ENCODE measurements around the gene PHACTR2.
"Not testable (repeated sequence)": the region's sequence is repeated elsewhere in the genome, so short reads cannot be mapped to it uniquely, and the experiment has no call there.

Gene PHACTR2

DNA sequence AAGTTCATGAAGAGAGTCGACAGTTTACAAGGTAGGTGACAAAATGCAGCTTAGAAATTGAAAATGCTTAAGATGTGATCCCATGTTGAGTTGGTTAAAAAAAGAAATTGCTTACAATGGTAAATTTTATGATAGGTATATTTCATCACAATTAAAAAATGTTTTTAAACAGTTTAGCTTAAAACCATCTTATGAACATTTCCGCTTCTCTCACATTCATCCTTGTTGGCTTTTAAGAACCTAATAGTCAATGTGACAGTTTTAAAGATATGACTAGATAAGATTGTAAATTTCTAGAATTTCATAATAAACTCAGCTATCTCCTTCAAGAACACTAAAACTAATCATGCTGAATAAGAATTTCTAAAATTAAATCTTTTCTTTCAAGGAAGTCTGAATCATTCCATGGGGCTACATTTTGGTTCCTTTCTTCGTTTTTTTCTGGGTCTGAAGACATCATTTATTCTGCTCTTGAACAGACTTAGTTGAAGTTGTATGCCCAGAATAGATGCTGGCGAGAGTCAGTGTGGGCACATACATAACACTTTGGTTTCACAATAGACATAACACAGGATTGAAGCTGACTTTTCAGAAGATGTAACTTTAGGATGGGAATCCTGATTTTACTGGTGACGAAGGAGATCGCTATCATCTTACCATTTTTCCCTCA is 129.5 kb downstream of the PHACTR2 start:
- no peak for DNase-seq (ENCODE audit: low spot score)

DNA sequence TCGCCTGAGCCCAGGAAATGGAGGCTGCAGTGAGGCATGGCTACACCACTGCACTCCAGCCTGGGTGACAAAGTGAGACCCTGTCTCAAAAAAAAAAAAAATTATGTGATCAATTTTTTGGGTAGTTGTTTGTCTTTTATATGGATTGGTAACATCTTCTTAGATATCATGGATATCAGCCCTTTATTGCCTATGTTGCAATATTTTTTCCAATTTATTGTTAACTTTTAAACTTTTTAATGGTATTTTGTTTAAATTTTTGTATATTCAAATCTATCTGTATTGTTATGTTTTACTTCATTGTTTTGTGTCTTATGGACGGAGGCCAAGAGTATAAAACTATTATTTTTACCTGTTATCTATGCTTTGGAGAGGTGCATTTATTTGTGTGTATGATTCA is 133.0 kb downstream of the PHACTR2 start:
- DNase-seq (ENCODE audit: low spot score), result no peak

DNA sequence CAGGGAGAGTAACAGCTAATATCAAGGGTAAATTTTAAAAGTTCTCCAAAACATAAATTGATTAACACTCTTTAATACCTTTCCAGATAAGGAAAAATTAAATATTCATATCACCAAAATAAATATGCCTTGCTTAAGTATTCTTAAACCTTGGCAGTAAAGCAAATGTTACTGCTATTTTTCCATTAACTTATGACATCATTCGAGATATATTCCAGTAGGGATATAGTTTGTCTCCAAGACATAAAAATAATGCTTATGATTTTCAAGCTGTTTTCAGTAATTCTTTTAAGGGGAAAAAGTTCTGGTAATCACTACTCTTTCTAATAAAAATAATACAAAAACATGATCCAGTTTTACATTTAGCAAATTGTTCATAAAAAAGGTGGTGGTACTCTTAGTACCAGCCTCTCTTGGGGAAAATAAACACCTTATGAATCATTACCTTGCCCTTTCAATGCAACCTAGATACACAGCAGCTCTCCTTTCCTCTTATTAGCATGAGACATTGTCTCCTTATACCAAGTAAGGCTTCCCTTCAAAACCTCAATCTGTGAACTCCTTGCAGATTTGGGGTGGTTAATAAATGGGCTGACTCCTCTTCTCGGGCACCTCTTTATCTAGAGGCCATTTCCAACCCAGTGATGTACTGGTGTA is 133.9 kb downstream of the PHACTR2 start:
- DNase-seq (ENCODE audit: low spot score), result no peak

DNA sequence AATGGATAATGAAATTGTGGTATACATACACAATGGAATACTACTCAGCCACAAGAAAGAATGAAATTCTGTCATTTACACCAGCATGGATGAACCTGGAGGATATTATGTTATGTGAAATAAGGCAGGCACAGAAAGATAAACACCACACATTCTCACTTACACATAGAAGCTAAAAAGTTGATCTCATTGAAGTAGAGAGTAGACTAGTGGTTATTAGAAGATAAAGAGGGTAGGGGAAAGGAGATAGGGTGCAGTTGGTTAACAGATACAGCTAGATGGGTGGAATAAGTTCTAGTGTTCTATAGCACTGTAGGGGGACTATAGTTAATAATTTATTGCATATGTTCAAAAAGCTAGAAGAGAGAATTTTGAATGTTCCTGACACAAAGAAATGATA is 139.9 kb downstream of the PHACTR2 start:
- DNase-seq (ENCODE audit: low spot score), result no peak

DNA sequence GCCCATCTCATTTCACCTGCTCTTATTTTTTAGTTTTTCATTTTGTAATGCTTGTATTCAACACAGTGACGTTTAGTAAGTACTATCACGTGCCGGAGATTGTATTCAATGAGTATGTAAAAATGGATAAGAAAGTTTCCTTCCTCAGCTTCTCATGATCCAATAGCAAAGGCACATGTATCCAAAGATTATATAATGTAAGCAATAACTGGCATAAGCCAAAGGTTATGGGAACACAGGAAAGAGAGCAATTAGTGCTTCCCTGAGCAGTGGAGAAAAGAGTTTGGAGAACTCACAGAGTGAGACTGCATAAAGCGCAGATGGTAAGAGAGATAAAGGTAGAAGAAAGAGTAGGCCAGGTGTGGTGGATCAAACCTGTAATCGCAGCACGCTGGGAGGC is 143.6 kb downstream of the PHACTR2 start:
- DNase-seq (ENCODE audit: low spot score), result no peak

DNA sequence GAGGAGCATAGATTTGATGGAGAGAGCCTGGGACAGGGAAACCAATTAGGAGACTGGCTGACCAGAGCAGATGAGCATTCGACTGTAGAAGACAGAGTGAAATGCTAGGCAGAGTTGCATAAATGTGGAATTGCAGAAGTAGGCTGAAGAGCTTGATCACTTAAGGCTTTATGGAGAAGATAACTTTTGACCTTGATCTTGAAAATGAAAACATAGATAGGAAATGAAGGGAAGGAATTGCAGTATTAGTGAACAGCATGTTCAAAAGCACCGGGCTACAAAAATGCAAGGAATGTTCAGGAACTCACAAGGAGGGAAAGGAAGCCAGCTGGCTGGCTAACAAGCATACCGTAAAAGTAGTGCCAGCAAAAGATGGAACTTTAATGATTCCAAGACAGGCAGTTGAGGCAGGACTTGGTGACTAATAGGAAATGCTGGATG is 144.8 kb downstream of the PHACTR2 start:
- DNase-seq (ENCODE audit: low spot score), result no peak

DNA sequence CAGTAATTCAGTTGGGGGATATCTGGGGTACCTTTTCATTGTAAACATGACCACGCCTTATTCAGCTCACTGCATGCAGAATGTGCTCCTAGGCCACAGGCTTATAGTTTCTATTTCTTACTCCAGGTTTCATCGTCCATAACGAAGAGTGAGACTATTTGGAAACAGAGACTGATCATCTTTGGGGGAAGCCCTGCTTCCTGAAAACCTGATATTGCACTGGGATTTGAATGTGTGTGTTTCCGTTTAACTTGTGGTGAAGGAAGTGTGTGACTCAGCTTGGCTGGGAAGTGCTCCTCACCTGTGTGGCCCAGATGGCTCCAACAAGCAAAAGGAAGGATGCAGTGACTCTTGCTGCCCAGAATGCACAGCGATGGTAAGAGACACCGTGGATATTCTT is 145.8 kb downstream of the PHACTR2 start:
- no peak for DNase-seq (ENCODE audit: low spot score)

DNA sequence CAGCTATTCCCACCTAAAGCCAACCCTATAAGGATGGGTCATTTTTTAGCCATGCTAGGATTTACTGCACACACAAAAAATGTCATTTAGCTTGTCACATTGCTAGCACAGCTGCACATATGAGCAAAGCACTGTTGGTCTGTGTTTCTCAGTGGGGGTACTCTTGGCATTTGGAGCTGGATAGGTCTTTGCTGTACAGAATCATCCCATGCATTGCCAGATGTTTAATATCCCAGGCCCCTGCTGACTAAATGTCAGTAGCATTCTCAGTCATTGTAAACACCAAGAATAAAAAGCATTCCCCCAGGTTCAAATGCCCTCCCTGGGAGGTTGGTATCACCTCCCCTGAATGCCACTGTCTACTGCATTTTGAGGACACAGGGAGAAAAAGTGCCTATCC is 150.8 kb downstream of the PHACTR2 start:
- no peak for DNase-seq (ENCODE audit: low spot score)

DNA sequence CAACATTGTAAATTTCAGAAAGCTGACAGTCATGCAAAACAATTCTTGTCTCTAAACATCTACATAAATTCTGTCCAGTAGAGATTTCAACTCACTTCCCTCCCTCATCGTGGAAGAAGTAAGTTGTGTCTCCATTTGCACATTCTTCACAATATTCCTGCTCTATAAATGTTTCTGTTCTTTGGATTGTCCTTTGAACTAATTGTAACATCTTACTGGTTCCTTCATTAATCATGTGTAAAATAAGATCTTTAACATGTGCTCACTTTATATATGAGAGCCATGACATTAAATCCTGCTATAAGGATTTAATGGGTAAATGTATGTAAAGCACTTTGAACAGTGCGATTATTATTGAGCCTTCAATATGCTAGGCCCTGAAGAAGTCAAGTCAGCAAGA is 158.4 kb downstream of the PHACTR2 start:
- DNase-seq (ENCODE audit: low spot score), result no peak

DNA sequence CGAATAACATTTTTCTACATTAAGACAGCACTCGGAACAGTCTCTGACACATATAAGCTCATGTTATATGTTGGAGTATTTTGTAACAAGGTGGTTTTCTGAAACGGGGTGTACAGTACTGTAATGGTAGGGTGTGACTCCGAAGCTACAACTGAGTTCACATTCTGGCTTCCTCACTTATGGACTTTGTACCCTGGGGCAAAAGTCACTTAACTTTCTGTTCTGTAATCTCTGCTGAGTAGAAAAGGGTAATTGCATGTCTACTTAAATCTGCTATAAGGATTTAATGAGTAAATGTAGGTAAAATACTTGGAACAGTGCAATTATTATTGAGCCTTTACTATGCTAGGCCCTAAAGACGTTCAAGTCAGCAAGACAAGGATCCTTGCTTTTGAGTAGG is 160.6 kb downstream of the PHACTR2 start:
- no peak for DNase-seq (ENCODE audit: low spot score)

DNA sequence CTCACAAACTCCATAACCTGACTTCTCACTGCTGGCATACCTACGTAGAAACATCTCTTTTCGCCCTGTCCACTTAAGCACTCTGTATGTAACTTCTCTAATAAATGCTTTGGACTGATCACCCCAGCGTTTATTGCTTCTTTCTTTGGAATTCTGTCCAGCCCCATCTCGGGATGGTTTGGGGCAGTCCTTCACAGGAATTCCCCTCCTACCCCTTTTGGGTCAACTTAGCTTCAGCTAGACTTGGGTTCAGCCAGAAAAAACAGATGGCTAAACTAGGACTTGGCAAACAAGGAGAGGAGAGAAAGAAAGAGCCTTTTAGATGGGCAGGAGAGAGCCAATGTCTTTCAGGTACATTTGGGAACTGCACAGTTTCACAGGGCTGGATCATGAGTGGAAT is 161.4 kb downstream of the PHACTR2 start:
- no peak for DNase-seq (ENCODE audit: low spot score)

DNA sequence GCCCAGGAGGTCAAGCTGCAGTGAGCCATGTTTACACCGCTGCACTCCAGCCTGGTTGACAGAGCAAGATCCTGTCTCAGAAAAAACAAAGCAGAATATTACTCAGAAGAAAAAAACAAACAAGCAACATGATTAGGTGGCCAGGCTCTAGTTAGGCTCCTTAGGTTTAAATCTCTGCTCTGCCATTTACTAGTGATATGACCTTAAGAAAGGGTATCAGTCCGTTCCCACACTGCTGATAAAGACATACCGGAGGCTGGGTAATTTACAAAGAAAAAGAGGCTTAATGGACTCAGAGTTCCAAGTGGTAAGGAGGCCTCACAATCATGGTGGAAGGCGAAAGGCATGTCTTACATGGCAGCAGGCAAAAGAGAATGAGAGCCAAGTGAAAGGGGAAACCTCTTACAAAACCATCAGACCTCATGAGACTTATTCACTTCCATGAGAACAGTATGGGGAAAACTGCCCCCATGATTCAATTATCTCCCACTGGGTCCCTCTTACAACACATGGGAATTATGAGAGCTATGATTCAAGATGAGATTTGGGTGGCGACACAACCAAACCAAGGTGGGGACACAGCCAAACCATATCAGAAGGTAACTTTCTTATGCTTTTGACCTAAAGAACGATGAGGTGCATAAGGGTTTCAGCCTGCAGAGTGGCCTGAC is 163.0 kb downstream of the PHACTR2 start:
- DNase-seq (ENCODE audit: low spot score), result no peak

DNA sequence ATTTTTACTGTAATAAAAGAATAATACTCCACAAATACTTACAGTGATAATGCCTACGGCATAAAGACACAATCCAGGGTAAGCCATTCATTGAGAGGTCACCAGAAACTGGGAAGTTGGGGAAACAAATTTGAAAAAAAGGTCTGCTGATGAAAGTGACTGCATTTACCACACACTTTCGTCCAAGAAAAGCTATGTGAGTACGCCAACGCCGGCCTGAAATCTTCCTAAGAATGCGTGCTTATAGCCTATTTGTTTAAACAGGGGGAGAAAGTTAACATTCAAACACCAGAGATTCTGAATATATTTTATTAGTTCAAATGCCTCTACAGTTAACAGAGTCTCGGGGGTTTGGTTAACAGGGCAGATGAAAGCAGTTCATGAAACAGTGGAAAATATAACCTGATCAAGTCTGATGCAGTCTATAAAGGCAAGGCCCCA is 164.7 kb downstream of the PHACTR2 start:
- peak; percentile 9 for DNase-seq (ENCODE audit: low spot score)

DNA sequence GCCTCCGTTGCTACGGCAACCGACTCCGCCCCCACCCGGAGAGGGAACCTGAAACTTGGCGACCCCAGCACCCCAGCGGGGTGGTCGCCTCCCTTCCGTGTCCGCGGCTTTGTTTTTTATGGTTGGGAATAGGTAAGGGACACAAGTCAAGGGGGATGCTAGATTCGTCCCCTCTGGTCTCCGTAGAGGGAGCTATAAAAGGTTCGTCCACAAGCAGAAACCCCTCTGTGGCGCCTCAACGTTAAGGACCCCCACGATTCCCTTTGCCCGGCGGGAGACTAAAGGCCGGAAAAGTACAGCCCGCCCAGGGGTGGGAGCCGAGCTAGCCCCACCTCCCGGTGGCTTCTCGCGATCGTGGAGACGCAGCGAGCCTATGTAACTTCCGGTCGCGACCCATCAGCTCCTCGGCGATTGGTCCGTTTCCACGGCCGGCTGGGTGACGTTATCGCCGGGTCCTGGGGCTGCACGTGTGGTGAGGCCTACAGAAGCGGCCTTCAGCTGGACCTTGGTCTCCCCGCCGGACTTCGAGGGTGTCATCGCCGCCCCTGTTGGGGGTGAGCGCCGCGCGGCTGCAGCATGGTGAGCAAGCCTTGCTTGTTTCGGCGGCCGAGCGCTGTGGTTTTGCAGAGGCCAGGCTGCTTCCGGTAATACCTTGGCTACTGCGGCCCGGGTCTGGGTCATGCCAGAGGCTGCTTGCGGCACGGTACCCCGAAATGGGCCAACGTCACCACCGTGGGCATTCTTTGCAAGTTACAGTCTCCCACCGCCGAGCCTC is 165.3 kb downstream of the PHACTR2 start, which contains the start of gene LTV1:
Gene LTV1, plus strand, starts transcription at position 437 of the 775 bp plus-strand sequence. Its CDS starts 140 bp downstream, at position 577.
- DNase-seq (ENCODE audit: low spot score), result peak; percentile 97

DNA sequence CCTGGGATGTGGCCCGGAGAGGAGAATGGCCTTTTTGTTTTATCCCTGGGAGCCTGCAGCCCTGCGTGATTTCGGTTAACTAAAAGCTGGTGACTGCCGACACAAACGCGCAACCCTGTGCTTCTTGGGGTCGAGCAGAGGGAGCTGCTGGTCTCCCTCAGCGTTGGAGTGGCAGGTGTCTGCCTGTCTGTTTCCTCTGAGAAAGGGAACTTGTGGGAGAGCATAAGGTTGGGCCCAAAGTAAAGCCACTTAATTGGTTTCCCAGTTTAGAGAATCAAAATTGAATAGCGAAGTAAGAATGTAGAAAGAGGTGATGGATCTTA is 165.9 kb downstream of the PHACTR2 start:
- no peak for DNase-seq (ENCODE audit: low spot score)

DNA sequence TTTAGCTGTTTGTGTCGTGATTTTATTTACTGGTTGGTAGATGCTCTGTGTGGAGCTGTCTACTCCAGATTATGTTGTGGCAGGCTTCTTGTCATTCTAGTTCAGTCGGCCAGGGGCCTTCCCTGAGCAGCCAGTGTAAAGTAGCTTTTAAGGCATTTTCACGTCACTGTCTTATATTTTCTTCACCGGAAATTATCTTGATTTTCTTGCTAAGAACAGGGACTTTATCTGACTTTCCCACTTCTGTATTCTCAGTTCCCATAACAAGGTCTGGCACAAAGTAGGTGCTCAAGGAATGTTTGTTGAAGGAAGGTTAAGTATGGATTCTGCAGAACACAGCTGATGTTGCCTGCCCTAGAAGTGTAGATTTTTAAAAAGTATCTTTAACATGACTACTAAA is 166.2 kb downstream of the PHACTR2 start:
- DNase-seq (ENCODE audit: low spot score), result no peak

DNA sequence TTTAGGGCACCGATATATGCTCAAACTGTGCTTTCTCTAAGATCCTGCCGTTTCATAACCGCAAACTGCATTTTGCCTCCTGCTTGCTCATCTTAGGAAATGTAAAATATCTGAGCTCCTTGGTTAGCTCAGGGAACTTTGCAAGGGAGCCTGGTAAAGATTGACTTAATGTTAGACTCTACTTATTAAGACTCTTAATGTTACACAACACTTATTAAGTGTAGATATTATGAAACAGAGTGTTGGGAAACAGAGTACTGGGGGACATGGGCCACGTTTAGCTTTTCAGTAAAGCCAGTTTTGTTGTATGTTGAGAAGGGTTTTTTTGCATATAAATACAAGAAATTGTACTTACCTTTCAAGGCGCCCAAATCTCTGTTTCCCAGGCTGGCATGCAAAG is 167.3 kb downstream of the PHACTR2 start:
- DNase-seq (ENCODE audit: low spot score), result no peak

DNA sequence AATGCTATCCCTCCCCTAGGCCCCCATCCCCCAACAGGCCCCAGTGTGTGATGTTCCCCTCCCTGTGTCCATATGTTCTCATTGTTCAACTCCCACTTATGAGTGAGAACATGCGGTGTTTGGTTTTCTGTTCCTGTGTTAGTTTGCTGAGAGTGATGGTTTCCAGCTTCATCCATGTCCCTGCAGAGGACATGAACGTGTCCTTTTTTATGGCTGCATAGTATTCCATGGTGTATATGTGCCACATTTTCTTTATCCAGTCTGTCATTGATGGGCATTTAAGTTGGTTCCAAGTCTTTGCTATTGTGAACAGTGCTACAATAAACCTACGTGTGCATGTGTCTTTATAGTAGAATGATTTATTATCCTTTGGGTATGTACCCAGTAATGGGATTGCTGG is 173.9 kb downstream of the PHACTR2 start:
- DNase-seq (ENCODE audit: low spot score), result not testable (repeated sequence)

DNA sequence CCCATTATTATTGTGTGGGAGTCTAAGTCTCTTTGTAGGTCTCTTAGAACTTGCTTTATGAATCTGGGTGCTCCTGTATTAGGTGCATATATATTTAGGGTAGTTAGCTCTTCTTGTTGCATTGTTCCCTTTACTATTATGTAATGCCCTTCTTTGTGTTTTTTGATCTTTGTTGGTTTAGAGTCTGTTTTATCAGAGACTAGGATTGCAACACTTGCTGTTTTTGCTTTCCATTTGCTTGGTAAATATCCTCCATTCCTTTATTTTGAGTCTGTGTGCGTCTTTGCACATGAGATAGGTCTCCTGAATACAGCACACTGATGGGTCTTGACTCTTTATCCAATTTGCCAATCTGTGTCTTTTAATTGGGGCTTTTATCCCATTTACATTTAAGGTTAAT is 177.3 kb downstream of the PHACTR2 start:
- not testable (repeated sequence) for DNase-seq (ENCODE audit: low spot score)

DNA sequence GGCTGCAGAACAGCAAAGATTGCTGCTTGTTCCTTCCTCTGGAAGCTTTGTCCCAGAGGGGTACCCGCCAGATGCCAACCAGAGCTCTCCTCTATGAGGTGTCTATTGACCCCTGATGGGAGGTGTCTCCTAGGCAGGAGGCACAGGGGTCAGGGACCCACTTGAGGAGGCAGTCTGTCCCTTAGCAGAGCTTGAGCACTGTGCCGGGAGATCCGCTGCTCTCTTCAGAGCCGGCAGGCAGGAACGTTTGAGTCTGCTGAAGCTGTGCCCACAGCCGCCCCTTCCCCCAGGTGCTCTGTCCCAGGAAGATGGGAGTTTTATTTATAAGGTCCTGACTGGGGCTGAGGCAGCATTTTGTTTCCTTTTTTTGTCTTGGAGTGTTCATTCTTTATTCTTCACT is 179.0 kb downstream of the PHACTR2 start:
- not testable (repeated sequence) for DNase-seq (ENCODE audit: low spot score)

DNA sequence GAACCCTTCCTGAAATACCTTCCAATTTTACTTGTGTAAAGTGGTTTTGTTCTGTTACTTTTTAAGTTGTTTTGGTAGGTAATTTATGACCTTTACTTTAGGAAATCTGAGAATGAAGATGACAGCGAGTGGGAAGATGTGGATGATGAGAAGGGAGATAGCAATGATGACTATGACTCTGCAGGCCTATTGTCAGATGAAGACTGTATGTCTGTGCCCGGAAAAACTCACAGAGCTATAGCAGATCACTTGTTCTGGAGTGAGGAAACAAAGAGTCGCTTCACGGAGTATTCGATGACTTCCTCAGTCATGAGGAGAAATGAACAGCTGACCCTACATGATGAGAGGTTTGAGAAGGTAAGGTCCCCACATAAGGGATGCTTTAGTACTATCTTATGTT is 179.9 kb downstream of the PHACTR2 start:
- peak; percentile 19 for DNase-seq (ENCODE audit: low spot score)

DNA sequence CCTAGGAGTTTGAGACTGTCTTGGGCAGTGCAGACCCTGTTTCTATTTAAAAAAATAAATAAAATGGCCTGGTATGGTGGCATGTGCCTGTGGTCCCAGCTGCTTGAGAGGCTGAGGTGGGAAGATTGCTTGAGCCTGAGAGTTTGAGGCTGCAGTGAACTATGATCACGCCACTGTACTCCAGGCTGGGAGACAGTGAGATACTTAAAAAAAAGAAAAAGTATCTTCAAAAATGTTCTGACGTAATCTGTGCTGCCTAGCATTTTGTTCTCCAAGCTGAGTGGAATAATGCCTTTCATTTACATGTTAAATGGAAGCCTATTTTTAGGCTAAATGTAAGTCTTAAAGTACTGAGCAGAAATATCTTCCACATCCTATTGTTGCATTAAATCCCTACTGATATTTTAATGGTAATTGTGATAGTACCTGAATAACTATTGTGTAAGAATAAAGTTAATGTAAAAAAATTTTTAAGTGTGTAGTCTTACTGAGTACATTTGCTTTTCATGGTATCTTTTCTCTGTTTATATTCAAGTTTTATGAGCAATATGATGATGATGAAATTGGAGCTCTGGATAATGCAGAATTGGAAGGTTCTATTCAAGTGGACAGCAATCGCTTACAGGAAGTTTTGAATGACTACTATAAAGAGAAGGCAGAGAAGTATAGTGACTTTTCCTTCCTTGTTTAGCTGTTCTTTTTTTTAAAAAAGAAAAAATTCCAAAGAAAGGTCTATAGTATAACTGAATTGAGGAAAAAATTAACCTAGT is 182.3 kb downstream of the PHACTR2 start:
- DNase-seq (ENCODE audit: low spot score), result peak; percentile 50

All from putamen (tissue), 1 donor.